Endothelial cell (in vitro differentiated cells): ENCODE data around the gene FOXA3. TPM values are rescaled to one million over a fixed set of nuclear protein-coding genes. Genes with fewer than 3 reads are reported as not detected.

Experiments
- DNase-seq: peaks from one replicate; pipeline ENCODE4 v3.0.0; 2021; ENCODE audit warnings: low spot score
- H3K27ac Mint-ChIP-seq: one replicate; pipeline ENCODE4 v1.8.0; 2021; ENCODE audit warnings: mixed read lengths, inconsistent platforms; ENCODE audit not compliant: unreplicated experiment
- H3K27me3 Mint-ChIP-seq: one replicate; pipeline ENCODE4 v1.8.0; 2021; ENCODE audit warnings: mild to moderate bottlenecking, moderate library complexity, mixed read lengths, inconsistent platforms; ENCODE audit not compliant: unreplicated experiment
- H3K36me3 Mint-ChIP-seq: one replicate; pipeline ENCODE4 v1.8.0; 2021; ENCODE audit warnings: mild to moderate bottlenecking, low read depth, mixed read lengths, inconsistent platforms; ENCODE audit not compliant: unreplicated experiment
- H3K4me1 Mint-ChIP-seq: one replicate; pipeline ENCODE4 v1.8.0; 2021; ENCODE audit warnings: mild to moderate bottlenecking, mixed read lengths, inconsistent platforms; ENCODE audit not compliant: unreplicated experiment
- H3K4me3 Mint-ChIP-seq: one replicate; pipeline ENCODE4 v1.8.0; 2021; ENCODE audit warnings: mild to moderate bottlenecking, mixed read lengths, inconsistent platforms; ENCODE audit not compliant: unreplicated experiment
- H3K9me3 Mint-ChIP-seq: one replicate; pipeline ENCODE4 v1.8.0; 2021; ENCODE audit warnings: mixed read lengths, inconsistent platforms; ENCODE audit not compliant: unreplicated experiment
- total RNA-seq: library from RNA; stranded (reverse); fragmentation: NEBNext Ultra II Directional; extraction: Animal tissue kit (Norgen Biotek cat#: 25700); gene quantifications from one replicate; pipeline ENCODE4 v1.2.1, GENCODE V29; 2021; ENCODE audit not compliant: unreplicated experiment
- TF ChIP-seq, protein P1 (sequence below): fragments of 200-600 bp; sonication (generic); IDR thresholded peaks from one replicate; pipeline ENCODE4 v1.5.0; 2021; ENCODE audit warnings: antibody characterized with exemption; ENCODE audit not compliant: unreplicated experiment

The FOXA3 gene
- total RNA-seq, 1 donor from 2014 or later = 1.1 TPM

DNA sequence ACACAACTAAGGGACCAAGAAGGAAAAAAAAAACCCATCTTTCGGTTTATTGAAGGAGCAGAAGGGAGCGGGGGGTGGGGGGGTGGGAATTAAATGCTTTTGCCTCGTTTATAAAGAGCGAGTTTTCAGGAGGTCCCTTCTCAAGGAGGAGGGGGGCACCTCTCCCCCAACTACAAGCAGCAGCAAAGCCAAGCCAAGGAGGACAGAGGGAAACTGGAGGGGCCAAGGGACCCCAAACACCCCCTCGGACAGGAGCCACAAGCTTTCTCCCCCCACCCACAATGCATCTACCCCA lies 19.4 kb downstream of the FOXA3 start:
- Mint-ChIP-seq H3K27me3 (peaks cover 20% of the 10 kb centered on the region), H3K36me3 (no peaks in the 10 kb centered on the region), H3K27ac (no peak overlapping the region), H3K4me1 (peaks cover 18% of the 10 kb centered on the region), H3K4me3 (peak overlapping the region; percentile 91), H3K9me3 (no peaks in the 10 kb centered on the region)
- TF ChIP-seq, protein P1, sequence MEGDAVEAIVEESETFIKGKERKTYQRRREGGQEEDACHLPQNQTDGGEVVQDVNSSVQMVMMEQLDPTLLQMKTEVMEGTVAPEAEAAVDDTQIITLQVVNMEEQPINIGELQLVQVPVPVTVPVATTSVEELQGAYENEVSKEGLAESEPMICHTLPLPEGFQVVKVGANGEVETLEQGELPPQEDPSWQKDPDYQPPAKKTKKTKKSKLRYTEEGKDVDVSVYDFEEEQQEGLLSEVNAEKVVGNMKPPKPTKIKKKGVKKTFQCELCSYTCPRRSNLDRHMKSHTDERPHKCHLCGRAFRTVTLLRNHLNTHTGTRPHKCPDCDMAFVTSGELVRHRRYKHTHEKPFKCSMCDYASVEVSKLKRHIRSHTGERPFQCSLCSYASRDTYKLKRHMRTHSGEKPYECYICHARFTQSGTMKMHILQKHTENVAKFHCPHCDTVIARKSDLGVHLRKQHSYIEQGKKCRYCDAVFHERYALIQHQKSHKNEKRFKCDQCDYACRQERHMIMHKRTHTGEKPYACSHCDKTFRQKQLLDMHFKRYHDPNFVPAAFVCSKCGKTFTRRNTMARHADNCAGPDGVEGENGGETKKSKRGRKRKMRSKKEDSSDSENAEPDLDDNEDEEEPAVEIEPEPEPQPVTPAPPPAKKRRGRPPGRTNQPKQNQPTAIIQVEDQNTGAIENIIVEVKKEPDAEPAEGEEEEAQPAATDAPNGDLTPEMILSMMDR = no peak
- DNase-seq = no peak

DNA sequence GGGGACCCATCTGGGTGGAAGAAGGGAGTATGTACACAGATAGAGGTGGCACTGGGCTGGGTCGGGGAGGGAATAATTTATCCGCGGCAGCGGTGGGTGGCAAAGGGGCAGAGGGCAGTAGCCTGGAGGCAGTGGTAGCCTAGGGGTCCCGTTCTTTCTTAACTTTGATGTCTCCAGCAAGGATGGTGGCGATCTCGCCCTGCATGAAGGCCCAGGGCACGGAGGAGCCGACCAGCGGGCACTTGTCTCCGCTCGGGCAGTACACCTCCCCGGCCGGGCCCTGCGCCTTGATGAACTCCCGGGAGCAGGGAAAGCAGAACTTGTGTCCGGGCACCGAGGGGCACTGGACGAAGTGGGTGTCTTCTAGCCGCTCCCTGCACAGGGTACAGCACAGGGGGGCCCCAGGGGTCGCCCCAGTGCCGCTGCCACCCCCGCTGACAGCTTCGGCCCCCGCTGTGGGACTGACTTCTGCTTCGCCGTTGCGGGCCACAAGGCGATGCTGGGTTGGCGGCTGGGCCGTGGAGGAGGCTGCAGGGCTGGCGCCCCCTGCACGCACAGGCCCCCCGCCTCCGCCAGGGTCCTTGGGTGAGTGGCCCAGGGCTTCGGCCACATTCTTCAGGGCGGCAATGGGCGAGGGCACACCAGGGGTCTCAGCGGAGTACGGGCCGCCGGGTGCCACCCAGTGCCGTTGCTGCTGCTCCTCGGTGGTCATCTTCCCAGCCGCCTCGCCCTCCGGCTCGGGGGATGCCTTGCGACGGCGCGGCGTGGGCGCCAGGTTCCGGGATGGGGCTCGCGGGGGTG lies 20.0 kb downstream of the FOXA3 start:
- Mint-ChIP-seq H3K4me3 (peak overlapping the region; percentile 91), H3K4me1 (peaks cover 15% of the 10 kb centered on the region), H3K27ac (no peak overlapping the region), H3K36me3 (no peaks in the 10 kb centered on the region), H3K27me3 (peaks cover 20% of the 10 kb centered on the region), H3K9me3 (no peaks in the 10 kb centered on the region)
- TF ChIP-seq, protein P1 = no peak
- DNase-seq = no peak

DNA sequence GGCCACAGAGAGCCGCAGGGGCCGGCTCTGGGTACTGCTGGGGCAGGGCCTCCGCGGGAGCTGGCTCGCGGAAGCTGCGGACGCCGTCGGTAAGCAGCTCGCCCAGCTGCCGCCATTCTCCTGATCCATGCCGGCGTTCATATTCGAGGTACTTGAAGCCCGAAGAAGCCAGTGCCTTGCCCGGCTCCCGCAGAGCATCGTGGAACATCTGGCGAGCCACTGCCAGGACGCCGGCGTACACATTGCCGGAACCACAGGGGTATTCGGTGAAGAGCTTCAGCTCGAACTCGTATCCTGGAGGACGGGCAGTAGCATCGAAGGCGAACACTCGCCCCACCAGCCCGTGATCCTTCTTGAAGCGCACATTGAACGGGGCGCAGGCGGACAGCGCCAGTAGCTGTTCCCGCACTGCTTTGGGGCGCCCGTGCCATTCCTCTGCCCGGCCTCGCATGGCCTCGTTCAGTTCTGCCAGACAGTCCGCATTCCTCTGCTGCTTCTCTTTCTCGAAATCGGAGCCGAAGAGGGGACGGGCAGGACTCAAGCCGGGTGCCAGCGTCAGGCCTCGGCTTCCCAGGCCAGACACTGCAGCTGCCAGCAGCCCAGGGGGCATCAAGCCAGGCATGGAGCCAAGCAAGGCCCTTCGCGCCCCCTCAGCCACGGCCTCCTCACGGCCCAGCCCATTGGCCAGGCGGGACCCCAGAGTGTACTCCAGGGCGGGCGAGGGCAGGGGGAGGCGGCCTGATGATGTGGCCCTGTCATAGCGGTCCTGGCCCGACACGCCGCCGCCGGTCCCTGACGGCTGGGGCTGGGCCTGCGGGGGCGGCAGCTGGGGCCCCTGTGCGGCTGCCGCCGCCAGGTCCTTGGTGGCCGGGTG lies 20.8 kb downstream of the FOXA3 start:
- peaks cover 15% of the 10 kb centered on the region for H3K4me1 Mint-ChIP-seq
- peaks cover 21% of the 10 kb centered on the region for H3K27me3 Mint-ChIP-seq
- TF ChIP-seq, protein P1 = no peak
- no peak for DNase-seq
- H3K36me3 Mint-ChIP-seq = no peaks in the 10 kb centered on the region
- no peaks in the 10 kb centered on the region for H3K9me3 Mint-ChIP-seq
- no peak overlapping the region for H3K27ac Mint-ChIP-seq
- H3K4me3 Mint-ChIP-seq = no peak overlapping the region

DNA sequence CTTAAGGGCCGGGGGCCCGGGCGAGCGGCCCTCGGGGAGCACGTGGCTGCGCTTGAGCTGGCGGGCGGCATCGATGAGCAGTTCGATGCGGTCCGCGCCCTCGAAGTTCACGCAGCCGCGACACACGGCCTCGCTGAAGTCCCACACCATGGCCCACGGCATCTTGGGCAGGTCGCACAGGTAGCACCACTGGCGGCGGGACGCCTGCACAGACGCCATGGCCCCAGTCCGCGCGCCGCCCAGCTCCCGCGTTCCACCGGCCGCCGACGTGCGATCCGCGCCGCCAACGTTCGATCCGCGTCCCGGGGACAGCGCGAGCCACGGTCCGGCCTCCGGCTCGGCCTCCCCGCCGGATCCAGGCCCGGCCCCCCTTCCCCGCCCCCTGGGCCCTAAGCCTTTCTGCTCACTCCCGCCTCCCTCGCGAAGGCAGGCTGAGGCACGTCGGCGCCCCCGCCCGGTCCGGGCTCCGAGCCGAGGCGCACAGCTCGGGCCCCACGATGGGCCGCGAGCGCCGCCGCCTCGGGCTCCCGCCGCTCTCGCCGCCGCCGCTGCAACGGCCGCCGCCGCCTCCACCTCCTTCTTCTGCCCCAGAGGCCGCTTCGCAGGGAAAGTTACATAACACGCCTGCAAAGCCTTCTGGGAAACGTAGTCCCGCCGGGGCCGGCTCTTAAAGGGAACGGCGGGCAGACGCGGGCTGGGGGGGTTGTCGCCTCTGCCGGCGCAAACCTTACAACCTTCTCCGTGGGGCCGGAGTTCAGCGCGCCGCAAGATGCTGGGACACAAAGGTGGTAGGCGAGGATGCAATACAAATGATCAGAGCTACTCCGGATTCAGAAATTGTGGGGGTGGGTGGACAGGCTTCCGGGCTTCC lies 21.7 kb downstream of the FOXA3 start, which contains the start of gene IRF2BP1:
TSS of gene IRF2BP1 (minus strand) at position 586 of the 871 bp plus-strand sequence. CDS start at position 219, 367 bp downstream.
- DNase-seq = peak; percentile 83
- Mint-ChIP-seq H3K27me3 (peaks cover 20% of the 10 kb centered on the region), H3K4me1 (peaks cover 15% of the 10 kb centered on the region), H3K4me3 (peak within 1 kb of the TSS; percentile 95), H3K36me3 (no peaks in the 10 kb centered on the region), H3K9me3 (no peaks in the 10 kb centered on the region), H3K27ac (peak within 1 kb of the TSS; percentile 94)
- TF ChIP-seq, protein P1 = no peak
